ENCODE measurements around the gene CAV3. TPM values are rescaled to one million over a fixed set of nuclear protein-coding genes. Genes with fewer than 3 reads are reported as not detected.

CAV3 gene
- total and polyA plus RNA-seq, 2 experiments from 2014 or later, result not detected

DNA sequence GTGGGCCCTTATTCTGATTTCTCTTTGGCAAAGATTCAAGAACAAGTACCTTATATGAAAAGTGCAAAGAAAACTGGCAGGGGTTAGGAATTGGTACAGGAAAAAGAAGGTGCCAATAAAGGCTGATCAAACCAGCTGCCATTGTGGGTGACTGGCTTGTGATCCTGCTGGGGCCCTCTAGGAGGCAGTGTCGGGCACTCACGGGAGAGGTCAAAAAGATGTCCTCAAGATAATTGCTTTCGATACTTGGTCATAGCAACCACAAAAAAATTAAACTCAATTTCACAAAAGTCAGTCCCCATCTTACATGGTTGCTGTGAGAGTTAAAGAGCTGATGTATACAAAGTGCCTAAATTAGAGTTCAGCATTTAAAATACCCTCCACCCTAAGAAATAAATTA lies 31.0 kb upstream of the CAV3 start:
- Mint-ChIP-seq H3K9me3 (peaks cover 3% of the 10 kb centered on the region; the same call in 2 of the 3 replicates), H3K4me1 (no peaks in the 10 kb centered on the region), H3K27me3 (ENCODE audit: insufficient read depth, low read depth, poor library complexity) (no peaks in the 10 kb centered on the region), H3K36me3 (ENCODE audit: low read depth) (no peaks in the 10 kb centered on the region), H3K4me3 (no peak overlapping the region), H3K27ac (no peak overlapping the region)
- H3K36me3 ChIP-seq (ENCODE audit: insufficient read depth), result no peaks in the 10 kb centered on the region
- no peak overlapping the region for H3K4me3 ChIP-seq
- no peaks in the 10 kb centered on the region for H3K4me1 ChIP-seq (ENCODE audit: insufficient read depth)
- no peaks in the 10 kb centered on the region for H3K9me2 ChIP-seq (ENCODE audit: insufficient read depth)
- no peaks in the 10 kb centered on the region for H4K20me1 ChIP-seq (replicated peaks; ENCODE audit: insufficient read depth)
- H3K27ac ChIP-seq (ENCODE audit: low read depth), result no peak overlapping the region
- H2AFZ ChIP-seq, result no peak overlapping the region
- H3K79me2 ChIP-seq (replicated peaks; ENCODE audit: insufficient read depth), result no peaks in the 10 kb centered on the region
- H3K27me3 ChIP-seq (ENCODE audit: insufficient read depth), result peaks cover 4% of the 10 kb centered on the region; the same call in 1 of the 2 replicates
- TF ChIP-seq JUNB (IDR thresholded peaks at IDR 0.05; ENCODE audit: unreplicated experiment) (no peak), EZH2 (IDR thresholded peaks at IDR 0.05; ENCODE audit: low read depth, unreplicated experiment) (no peak), NANOG (IDR thresholded peaks at IDR 0.05; ENCODE audit: borderline replicate concordance) (no peak), CREB1 (CRISPR knock-in tag; IDR thresholded peaks at IDR 0.05; ENCODE audit: low read depth) (no peak), STAT1 (IDR thresholded peaks at IDR 0.05; ENCODE audit: unreplicated experiment) (no peak), ZNF114 (CRISPR knock-in tag; IDR thresholded peaks at IDR 0.05) (no peak)
- TF ChIP-seq, protein P1, sequence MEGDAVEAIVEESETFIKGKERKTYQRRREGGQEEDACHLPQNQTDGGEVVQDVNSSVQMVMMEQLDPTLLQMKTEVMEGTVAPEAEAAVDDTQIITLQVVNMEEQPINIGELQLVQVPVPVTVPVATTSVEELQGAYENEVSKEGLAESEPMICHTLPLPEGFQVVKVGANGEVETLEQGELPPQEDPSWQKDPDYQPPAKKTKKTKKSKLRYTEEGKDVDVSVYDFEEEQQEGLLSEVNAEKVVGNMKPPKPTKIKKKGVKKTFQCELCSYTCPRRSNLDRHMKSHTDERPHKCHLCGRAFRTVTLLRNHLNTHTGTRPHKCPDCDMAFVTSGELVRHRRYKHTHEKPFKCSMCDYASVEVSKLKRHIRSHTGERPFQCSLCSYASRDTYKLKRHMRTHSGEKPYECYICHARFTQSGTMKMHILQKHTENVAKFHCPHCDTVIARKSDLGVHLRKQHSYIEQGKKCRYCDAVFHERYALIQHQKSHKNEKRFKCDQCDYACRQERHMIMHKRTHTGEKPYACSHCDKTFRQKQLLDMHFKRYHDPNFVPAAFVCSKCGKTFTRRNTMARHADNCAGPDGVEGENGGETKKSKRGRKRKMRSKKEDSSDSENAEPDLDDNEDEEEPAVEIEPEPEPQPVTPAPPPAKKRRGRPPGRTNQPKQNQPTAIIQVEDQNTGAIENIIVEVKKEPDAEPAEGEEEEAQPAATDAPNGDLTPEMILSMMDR (conservative IDR thresholded peaks at IDR 0.05; ENCODE audit: low read depth in 2 of 2), result peak; percentile 76 to 83
- no peaks in the 10 kb centered on the region for H3F3A ChIP-seq (replicated peaks; ENCODE audit: low read depth)
- no peak overlapping the region for H3K4me2 ChIP-seq
- peak; percentile 70 for DNase-seq (ENCODE audit: low spot score)
- peak; percentile 66 for ATAC-seq

DNA sequence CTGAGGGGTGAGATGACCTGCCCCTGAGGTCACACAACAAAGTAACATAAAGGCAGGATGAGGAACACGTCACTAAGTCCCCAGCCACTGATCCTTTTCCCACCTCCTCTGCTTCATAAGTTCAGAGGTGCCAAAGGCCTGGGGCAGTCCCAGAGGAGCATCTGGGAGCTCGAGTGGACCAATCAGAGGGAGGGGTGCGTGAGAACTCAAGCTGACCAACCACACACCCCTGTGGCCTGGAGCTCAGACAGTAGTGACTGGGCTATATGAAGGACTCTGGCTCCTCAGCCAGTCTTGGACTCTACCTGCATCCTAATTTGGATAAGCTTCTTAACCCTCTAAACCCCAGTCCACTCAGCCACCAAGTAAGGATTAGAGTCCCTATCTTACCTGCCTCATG lies 28.0 kb upstream of the CAV3 start:
- no peaks in the 10 kb centered on the region for H3K79me2 ChIP-seq (replicated peaks; ENCODE audit: insufficient read depth)
- no peaks in the 10 kb centered on the region for H3K4me1 Mint-ChIP-seq
- H3K27me3 ChIP-seq (ENCODE audit: insufficient read depth), result peaks cover 16% of the 10 kb centered on the region; the same call in 1 of the 2 replicates
- no peak overlapping the region for H3K4me3 Mint-ChIP-seq
- H3K4me1 ChIP-seq (ENCODE audit: insufficient read depth), result no peaks in the 10 kb centered on the region
- H3K27ac Mint-ChIP-seq, result no peak overlapping the region
- no peak overlapping the region for H2AFZ ChIP-seq
- H3K27me3 Mint-ChIP-seq (ENCODE audit: insufficient read depth, low read depth, poor library complexity), result peaks cover 18% of the 10 kb centered on the region
- ATAC-seq (no peak), DNase-seq (ENCODE audit: low spot score) (no peak)
- H3K9me2 ChIP-seq (ENCODE audit: insufficient read depth), result no peaks in the 10 kb centered on the region
- no peaks in the 10 kb centered on the region for H3K36me3 ChIP-seq (ENCODE audit: insufficient read depth)
- no peak overlapping the region for H3K4me3 ChIP-seq
- no peaks in the 10 kb centered on the region for H3K36me3 Mint-ChIP-seq (ENCODE audit: low read depth)
- H3K9me3 Mint-ChIP-seq, result peaks cover 3% of the 10 kb centered on the region
- no peak overlapping the region for H3K4me2 ChIP-seq
- no peaks in the 10 kb centered on the region; the same call in 1 of the 2 replicates for H4K20me1 ChIP-seq (replicated peaks; ENCODE audit: insufficient read depth)
- H3F3A ChIP-seq (replicated peaks; ENCODE audit: low read depth), result no peaks in the 10 kb centered on the region
- no peak overlapping the region for H3K27ac ChIP-seq (ENCODE audit: low read depth)
- TF ChIP-seq, protein P2, sequence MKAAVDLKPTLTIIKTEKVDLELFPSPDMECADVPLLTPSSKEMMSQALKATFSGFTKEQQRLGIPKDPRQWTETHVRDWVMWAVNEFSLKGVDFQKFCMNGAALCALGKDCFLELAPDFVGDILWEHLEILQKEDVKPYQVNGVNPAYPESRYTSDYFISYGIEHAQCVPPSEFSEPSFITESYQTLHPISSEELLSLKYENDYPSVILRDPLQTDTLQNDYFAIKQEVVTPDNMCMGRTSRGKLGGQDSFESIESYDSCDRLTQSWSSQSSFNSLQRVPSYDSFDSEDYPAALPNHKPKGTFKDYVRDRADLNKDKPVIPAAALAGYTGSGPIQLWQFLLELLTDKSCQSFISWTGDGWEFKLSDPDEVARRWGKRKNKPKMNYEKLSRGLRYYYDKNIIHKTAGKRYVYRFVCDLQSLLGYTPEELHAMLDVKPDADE (IDR thresholded peaks at IDR 0.05), result no peak
- TF ChIP-seq JUNB (IDR thresholded peaks at IDR 0.05; ENCODE audit: unreplicated experiment), result no peak
- TF ChIP-seq NANOG (IDR thresholded peaks at IDR 0.05; ENCODE audit: borderline replicate concordance), result no peak
- TF ChIP-seq, protein P1 (conservative IDR thresholded peaks at IDR 0.05; ENCODE audit: low read depth in 2 of 2), result no peak
- TF ChIP-seq CREB1 (CRISPR knock-in tag; IDR thresholded peaks at IDR 0.05; ENCODE audit: low read depth), result no peak
- TF ChIP-seq ZNF114 (CRISPR knock-in tag; IDR thresholded peaks at IDR 0.05), result no peak
- TF ChIP-seq, protein P3, sequence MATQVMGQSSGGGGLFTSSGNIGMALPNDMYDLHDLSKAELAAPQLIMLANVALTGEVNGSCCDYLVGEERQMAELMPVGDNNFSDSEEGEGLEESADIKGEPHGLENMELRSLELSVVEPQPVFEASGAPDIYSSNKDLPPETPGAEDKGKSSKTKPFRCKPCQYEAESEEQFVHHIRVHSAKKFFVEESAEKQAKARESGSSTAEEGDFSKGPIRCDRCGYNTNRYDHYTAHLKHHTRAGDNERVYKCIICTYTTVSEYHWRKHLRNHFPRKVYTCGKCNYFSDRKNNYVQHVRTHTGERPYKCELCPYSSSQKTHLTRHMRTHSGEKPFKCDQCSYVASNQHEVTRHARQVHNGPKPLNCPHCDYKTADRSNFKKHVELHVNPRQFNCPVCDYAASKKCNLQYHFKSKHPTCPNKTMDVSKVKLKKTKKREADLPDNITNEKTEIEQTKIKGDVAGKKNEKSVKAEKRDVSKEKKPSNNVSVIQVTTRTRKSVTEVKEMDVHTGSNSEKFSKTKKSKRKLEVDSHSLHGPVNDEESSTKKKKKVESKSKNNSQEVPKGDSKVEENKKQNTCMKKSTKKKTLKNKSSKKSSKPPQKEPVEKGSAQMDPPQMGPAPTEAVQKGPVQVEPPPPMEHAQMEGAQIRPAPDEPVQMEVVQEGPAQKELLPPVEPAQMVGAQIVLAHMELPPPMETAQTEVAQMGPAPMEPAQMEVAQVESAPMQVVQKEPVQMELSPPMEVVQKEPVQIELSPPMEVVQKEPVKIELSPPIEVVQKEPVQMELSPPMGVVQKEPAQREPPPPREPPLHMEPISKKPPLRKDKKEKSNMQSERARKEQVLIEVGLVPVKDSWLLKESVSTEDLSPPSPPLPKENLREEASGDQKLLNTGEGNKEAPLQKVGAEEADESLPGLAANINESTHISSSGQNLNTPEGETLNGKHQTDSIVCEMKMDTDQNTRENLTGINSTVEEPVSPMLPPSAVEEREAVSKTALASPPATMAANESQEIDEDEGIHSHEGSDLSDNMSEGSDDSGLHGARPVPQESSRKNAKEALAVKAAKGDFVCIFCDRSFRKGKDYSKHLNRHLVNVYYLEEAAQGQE (IDR thresholded peaks at IDR 0.05; ENCODE audit: unreplicated experiment), result no peak
- no peak for TF ChIP-seq EZH2phosphoT487 (IDR thresholded peaks at IDR 0.05; ENCODE audit: unreplicated experiment)
- TF ChIP-seq ZNF331 (CRISPR knock-in tag; IDR thresholded peaks at IDR 0.05; ENCODE audit: low read depth), result no peak
- no peak for TF ChIP-seq EZH2 (IDR thresholded peaks at IDR 0.05; ENCODE audit: low read depth, unreplicated experiment)

Measured in GM23338 (cell line).